Stimulated activated naive CD8-positive, alpha-beta T cell treated with anti-CD3 and anti-CD28 coated beads, Interleukin-15, amount 100 ng/mL, for 72 hours (primary cell): ENCODE data around the gene APOA5.
"Not testable (repeated sequence)": the region's sequence is repeated elsewhere in the genome, so short reads cannot be mapped to it uniquely, and the experiment has no call there.

Source experiments
- ATAC-seq: fragments of 150-1000 bp; cut with Tn5 transposase; 2 replicates; pipeline ENCODE4 v1.10.0; 2021; ENCODE audit warnings: mild to moderate bottlenecking, moderate library complexity
- DNase-seq, 2 donors: peaks; one replicate each; pipeline ENCODE4 v3.0.0; 2021 to 2022
- H3K27ac Mint-ChIP-seq, 2 donors: one replicate each; pipeline ENCODE4 v1.8.0; 2022; ENCODE audit warnings: mild to moderate bottlenecking in 2 of 2, mixed read lengths in 2 of 2, moderate library complexity in 2 of 2
- H3K27me3 Mint-ChIP-seq: one replicate; pipeline ENCODE4 v1.8.0; 2022; ENCODE audit warnings: mixed read lengths
- H3K4me1 Mint-ChIP-seq: one replicate; pipeline ENCODE4 v1.8.0; 2022; ENCODE audit warnings: mild to moderate bottlenecking, mixed read lengths
- H3K4me3 Mint-ChIP-seq, 2 donors: one replicate each; pipeline ENCODE4 v1.8.0; 2022; ENCODE audit warnings: mild to moderate bottlenecking in 2 of 2, mixed read lengths in 2 of 2, moderate library complexity in 1 of 2
- H3K9me3 Mint-ChIP-seq, 2 donors: one replicate each; pipeline ENCODE4 v1.8.0; 2022; ENCODE audit warnings: mixed read lengths in 2 of 2

Gene APOA5

GRCh38 chr11:116813170-116813569, 21.5 kb upstream of the APOA5 start:
- Mint-ChIP-seq H3K4me3 (no peak overlapping the region), H3K4me1 (no peaks in the 10 kb centered on the region), H3K9me3 (no peaks in the 10 kb centered on the region), H3K27ac (no peak overlapping the region), H3K27me3 (no peaks in the 10 kb centered on the region)
- DNase-seq, result no peak
- ATAC-seq, result no peak

- Mint-ChIP-seq H3K4me1 (no peaks in the 10 kb centered on the region), H3K4me3 (no peak overlapping the region), H3K27me3 (no peaks in the 10 kb centered on the region), H3K9me3 (no peaks in the 10 kb centered on the region), H3K27ac (no peak overlapping the region)
- no peak for ATAC-seq
- no peak for DNase-seq
Observed at GRCh38 chr11:116812109-116812508, 20.4 kb upstream of the APOA5 start.

GRCh38 chr11:116811194-116811593, 19.5 kb upstream of the APOA5 start:
- ATAC-seq (no peak), DNase-seq (no peak)
- Mint-ChIP-seq H3K4me1 (no peaks in the 10 kb centered on the region), H3K4me3 (no peak overlapping the region), H3K27me3 (no peaks in the 10 kb centered on the region), H3K27ac (no peak overlapping the region), H3K9me3 (no peaks in the 10 kb centered on the region)

- Mint-ChIP-seq H3K27ac (no peak overlapping the region), H3K27me3 (no peaks in the 10 kb centered on the region), H3K4me1 (no peaks in the 10 kb centered on the region), H3K9me3 (no peaks in the 10 kb centered on the region), H3K4me3 (no peak overlapping the region)
- DNase-seq (no peak), ATAC-seq (no peak)
Observed at GRCh38 chr11:116808262-116809175, 16.8 kb upstream of the APOA5 start.

- ATAC-seq (no peak), DNase-seq (no peak)
- H3K9me3 Mint-ChIP-seq, result no peaks in the 10 kb centered on the region
- no peaks in the 10 kb centered on the region for H3K4me1 Mint-ChIP-seq
- H3K27ac Mint-ChIP-seq, result no peak overlapping the region
- H3K27me3 Mint-ChIP-seq, result no peaks in the 10 kb centered on the region
- no peak overlapping the region for H3K4me3 Mint-ChIP-seq
Observed at GRCh38 chr11:116807601-116808261, 16.1 kb upstream of the APOA5 start.

- no peak for DNase-seq
- no peaks in the 10 kb centered on the region for H3K4me1 Mint-ChIP-seq
- ATAC-seq, result no peak
- H3K9me3 Mint-ChIP-seq, result no peaks in the 10 kb centered on the region
- H3K27ac Mint-ChIP-seq, result no peak overlapping the region
- no peak overlapping the region for H3K4me3 Mint-ChIP-seq
- peaks cover 4% of the 10 kb centered on the region for H3K27me3 Mint-ChIP-seq
Observed at GRCh38 chr11:116804001-116804400, 12.3 kb upstream of the APOA5 start.

- not testable (repeated sequence) for H3K27ac Mint-ChIP-seq, H3K4me3 Mint-ChIP-seq, DNase-seq, H3K4me1 Mint-ChIP-seq, ATAC-seq, H3K27me3 Mint-ChIP-seq, H3K9me3 Mint-ChIP-seq
Observed at GRCh38 chr11:116801662-116802061, 10.0 kb upstream of the APOA5 start.

GRCh38 chr11:116800610-116801009, 8.9 kb upstream of the APOA5 start:
- no peaks in the 10 kb centered on the region for H3K4me1 Mint-ChIP-seq
- no peak for DNase-seq
- no peak overlapping the region for H3K27ac Mint-ChIP-seq
- peaks cover 10% of the 10 kb centered on the region for H3K27me3 Mint-ChIP-seq
- H3K9me3 Mint-ChIP-seq, result no peaks in the 10 kb centered on the region
- no peak overlapping the region for H3K4me3 Mint-ChIP-seq
- no peak for ATAC-seq

- peak; percentile 57 for ATAC-seq
- H3K27me3 Mint-ChIP-seq, result peaks cover 18% of the 10 kb centered on the region
- no peak for DNase-seq
- H3K9me3 Mint-ChIP-seq, result no peaks in the 10 kb centered on the region
- no peak overlapping the region for H3K27ac Mint-ChIP-seq
- no peak overlapping the region for H3K4me3 Mint-ChIP-seq
- H3K4me1 Mint-ChIP-seq, result no peaks in the 10 kb centered on the region
Observed at GRCh38 chr11:116798368-116798767, 6.7 kb upstream of the APOA5 start.

GRCh38 chr11:116797816-116798215, 6.1 kb upstream of the APOA5 start:
- Mint-ChIP-seq H3K4me3 (no peak overlapping the region), H3K9me3 (no peaks in the 10 kb centered on the region), H3K27ac (no peak overlapping the region), H3K27me3 (peaks cover 18% of the 10 kb centered on the region), H3K4me1 (no peaks in the 10 kb centered on the region)
- DNase-seq (no peak), ATAC-seq (no peak)

- Mint-ChIP-seq H3K9me3 (no peaks in the 10 kb centered on the region), H3K4me3 (no peak overlapping the region), H3K27ac (no peak overlapping the region), H3K27me3 (peaks cover 18% of the 10 kb centered on the region), H3K4me1 (peaks cover 2% of the 10 kb centered on the region)
- DNase-seq, result no peak
- ATAC-seq, result no peak
Observed at GRCh38 chr11:116796548-116796947, 4.9 kb upstream of the APOA5 start.

- Mint-ChIP-seq H3K9me3 (no peaks in the 10 kb centered on the region), H3K27ac (no peak overlapping the region), H3K4me1 (peaks cover 13% of the 10 kb centered on the region), H3K27me3 (peaks cover 26% of the 10 kb centered on the region), H3K4me3 (no peak overlapping the region)
- DNase-seq, result no peak
- no peak for ATAC-seq
Observed at GRCh38 chr11:116794851-116795250, 3.2 kb upstream of the APOA5 start.

- H3K27ac Mint-ChIP-seq, result no peak overlapping the region
- no peaks in the 10 kb centered on the region for H3K9me3 Mint-ChIP-seq
- H3K4me3 Mint-ChIP-seq, result no peak overlapping the region
- ATAC-seq (no peak), DNase-seq (no peak)
- H3K4me1 Mint-ChIP-seq, result peaks cover 14% of the 10 kb centered on the region
- H3K27me3 Mint-ChIP-seq, result peaks cover 20% of the 10 kb centered on the region
Observed at GRCh38 chr11:116793772-116794097, 2.1 kb upstream of the APOA5 start.

- Mint-ChIP-seq H3K27me3 (peaks cover 17% of the 10 kb centered on the region), H3K9me3 (no peaks in the 10 kb centered on the region), H3K27ac (no peak overlapping the region), H3K4me1 (peaks cover 20% of the 10 kb centered on the region), H3K4me3 (no peak overlapping the region)
- no peak for DNase-seq
- ATAC-seq, result no peak
Observed at GRCh38 chr11:116792869-116793771, 1.4 kb upstream of the APOA5 start.

- H3K27me3 Mint-ChIP-seq, result peaks cover 17% of the 10 kb centered on the region
- DNase-seq (no peak), ATAC-seq (no peak)
- H3K4me1 Mint-ChIP-seq, result peaks cover 21% of the 10 kb centered on the region
- no peak overlapping the region for H3K27ac Mint-ChIP-seq
- H3K9me3 Mint-ChIP-seq, result no peaks in the 10 kb centered on the region
- no peak overlapping the region for H3K4me3 Mint-ChIP-seq
Observed at GRCh38 chr11:116792144-116792868, 627 bp upstream of the APOA5 start.
